GM12891 (cell line): Measurements from ENCODE around the gene INPP5F.

Source experiments
- POLR2A ChIP-seq: IDR thresholded peaks from 2 replicates; pipeline ENCODE4 v1.6.1; 2011; ENCODE audit warnings: low read depth, low read length, control low read depth
- POLR2AphosphoS5 ChIP-seq: IDR thresholded peaks from 2 replicates; pipeline ENCODE4 v1.6.1; 2011; ENCODE audit warnings: low read depth, low read length, control low read depth

- TF ChIP-seq POLR2A (no peak), POLR2AphosphoS5 (no peak)
Observed at GRCh38 chr10:119801176-119801575, 75.3 kb downstream of the INPP5F start.
